Neural cell (in vitro differentiated cells): ENCODE results near the gene ENAH. TPM values are rescaled to one million over a fixed set of nuclear protein-coding genes. Genes with fewer than 3 reads are reported as not detected.

Source experiments
- H2AFZ ChIP-seq: fragments of 200-600, 300-800 bp; sonication (generic), shearing (Covaris generic); 2 replicates; pipeline ENCODE4 v1.6.0; 2014; ENCODE audit warnings: low read depth, mild to moderate bottlenecking, antibody characterized with exemption, low read length, moderate library complexity
- H3F3A ChIP-seq: fragments of 200-600 bp; shearing (Covaris generic); 2 replicates; pipeline ENCODE4 v1.6.1; 2016; ENCODE audit warnings: mild to moderate bottlenecking, moderate library complexity, mixed read lengths, antibody characterized with exemption, low read length; ENCODE audit not compliant: insufficient read depth, poor library complexity, severe bottlenecking
- H3K27ac ChIP-seq: fragments of 200-600, 300-800 bp; sonication (generic), shearing (Covaris generic); 2 replicates; pipeline ENCODE4 v1.5.1; 2014; ENCODE audit warnings: mild to moderate bottlenecking, low read length, moderate library complexity
- H3K27me3 ChIP-seq: fragments of 300-800, 200-600 bp; sonication (generic), shearing (Covaris generic); 2 replicates; pipeline ENCODE4 v1.6.0; 2014; ENCODE audit warnings: mild to moderate bottlenecking, low read depth, low read length, moderate library complexity; ENCODE audit not compliant: insufficient read depth
- H3K36me3 ChIP-seq: fragments of 300-800, 200-600 bp; sonication (generic), shearing (Covaris generic); 2 replicates; pipeline ENCODE4 v1.5.1; 2014; ENCODE audit warnings: mild to moderate bottlenecking, antibody characterized with exemption, low read length, moderate library complexity; ENCODE audit not compliant: insufficient read depth
- H3K4me2 ChIP-seq: fragments of 300-800, 200-600 bp; sonication (generic), shearing (Covaris generic); 2 replicates; pipeline ENCODE4 v1.6.0; 2014; ENCODE audit warnings: mild to moderate bottlenecking, low read length
- H3K4me3 ChIP-seq: fragments of 300-800, 200-600 bp; sonication (generic), shearing (Covaris generic); 2 replicates; pipeline ENCODE4 v1.5.1; 2014; ENCODE audit warnings: mild to moderate bottlenecking, low read length, moderate library complexity
- H3K79me2 ChIP-seq: fragments of 200-600 bp; shearing (Covaris generic); replicated peaks from 2 replicates; pipeline ENCODE4 v1.6.0; 2014; ENCODE audit warnings: mild to moderate bottlenecking, low read length, moderate library complexity; ENCODE audit not compliant: insufficient read depth
- H3K9ac ChIP-seq: fragments of 300-800, 200-600 bp; sonication (generic), shearing (Covaris generic); 2 replicates; pipeline ENCODE4 v1.6.1; 2016; ENCODE audit warnings: mild to moderate bottlenecking, low read length, mixed read lengths
- H3K9me2 ChIP-seq: fragments of 200-600 bp; shearing (Covaris generic); 2 replicates; pipeline ENCODE4 v1.6.1; 2016; ENCODE audit warnings: mild to moderate bottlenecking, low read length, mixed read lengths; ENCODE audit not compliant: insufficient read depth
- H3K9me3 ChIP-seq: fragments of 200-600, 300-800 bp; sonication (generic), shearing (Covaris generic); 2 replicates; pipeline ENCODE4 v1.6.1; 2016; ENCODE audit warnings: mild to moderate bottlenecking, mixed run types, low read length, moderate library complexity, mixed read lengths
- H4K20me1 ChIP-seq: fragments of 200-600 bp; shearing (Covaris generic); 2 replicates; pipeline ENCODE4 v1.6.1; 2016; ENCODE audit warnings: mild to moderate bottlenecking, mixed run types; ENCODE audit not compliant: insufficient read depth
- EP300 ChIP-seq: fragments of 450-650 bp; conservative IDR thresholded peaks from 2 replicates; pipeline ENCODE4 v1.6.1; 2014; ENCODE audit warnings: antibody characterized with exemption, mild to moderate bottlenecking, moderate library complexity; ENCODE audit not compliant: poor library complexity, severe bottlenecking
- EZH2 ChIP-seq: fragments of 200-600, 300-800 bp; shearing (Covaris generic), sonication (generic); IDR thresholded peaks from 2 replicates; pipeline ENCODE4 v1.6.1; 2014; ENCODE audit warnings: antibody characterized with exemption, low read length, borderline replicate concordance, mild to moderate bottlenecking; ENCODE audit not compliant: insufficient read depth, poor library complexity, severe bottlenecking
- MXI1 ChIP-seq: fragments of 450-650 bp; conservative IDR thresholded peaks from 2 replicates; pipeline ENCODE4 v1.6.1; 2014; ENCODE audit warnings: antibody characterized with exemption, mild to moderate bottlenecking; ENCODE audit not compliant: poor library complexity, severe bottlenecking
- POLR2AphosphoS5 ChIP-seq: IDR thresholded peaks from 2 replicates; pipeline ENCODE4 v1.6.1; 2012
- RAD21 ChIP-seq: fragments of 450-650 bp; conservative IDR thresholded peaks from 2 replicates; pipeline ENCODE4 v1.6.1; 2014; ENCODE audit warnings: antibody characterized with exemption, mild to moderate bottlenecking, moderate library complexity
- SMC3 ChIP-seq: fragments of 450-650 bp; conservative IDR thresholded peaks from 2 replicates; pipeline ENCODE4 v1.6.1; 2014; ENCODE audit warnings: antibody characterized with exemption, mild to moderate bottlenecking, moderate library complexity; ENCODE audit not compliant: poor library complexity
- TAF1 ChIP-seq: IDR thresholded peaks from 2 replicates; pipeline ENCODE4 v1.6.1; 2012; ENCODE audit warnings: low read depth
- polyA plus RNA-seq: library from polyadenylated mRNA; depleted of rRNA; stranded (reverse); fragments of >200 nt; gene quantifications from 2 replicates; pipeline ENCODE4 v1.2.3, GENCODE V29; 2014
- TF ChIP-seq, protein P1 (sequence below): fragments of 450-650 bp; IDR thresholded peaks from 2 replicates; pipeline ENCODE4 v1.5.1; 2014; ENCODE audit warnings: antibody characterized with exemption, mild to moderate bottlenecking, moderate library complexity; ENCODE audit not compliant: poor library complexity, severe bottlenecking
- TF ChIP-seq, protein P2 (sequence below): IDR thresholded peaks from 2 replicates; pipeline ENCODE4 v1.6.1; 2012; ENCODE audit warnings: borderline replicate concordance

ENAH gene
- polyA plus RNA-seq, 1 donor from 2014 or later, result 58.4 TPM

DNA sequence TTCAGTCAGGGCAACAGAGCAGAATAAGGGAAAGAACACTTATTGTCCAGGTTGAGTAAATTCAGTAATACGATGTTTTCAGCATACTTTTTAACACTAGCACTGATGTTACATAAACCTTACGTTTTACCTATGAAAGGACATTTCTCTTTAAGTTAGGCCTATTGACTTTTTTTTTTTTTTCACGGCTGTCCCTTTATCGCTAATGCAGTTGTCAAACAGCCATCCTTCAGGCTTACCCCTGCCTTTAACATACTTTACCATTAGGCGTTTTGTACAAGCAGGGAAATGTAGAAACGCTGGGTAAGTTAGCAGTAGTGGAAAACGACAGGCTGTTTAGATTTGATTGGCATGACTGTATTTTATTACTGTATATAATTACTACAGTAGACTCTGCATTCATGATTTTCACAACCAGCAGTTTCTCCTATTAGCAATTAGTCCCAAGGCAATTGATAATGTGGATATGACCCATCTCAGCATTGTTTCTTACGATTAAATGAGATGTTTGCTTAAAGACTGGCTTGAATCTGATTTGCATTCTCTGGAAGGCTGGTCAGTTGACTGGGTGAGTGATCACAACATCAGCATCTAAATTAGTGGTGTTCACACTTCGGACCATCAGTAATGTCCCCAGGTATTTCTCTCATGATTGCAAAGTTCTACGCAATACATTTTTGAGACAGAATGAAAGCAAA is 115.2 kb downstream of the ENAH start:
- H4K20me1 ChIP-seq, result no peaks in the 10 kb centered on the region
- H3K4me2 ChIP-seq, result peak overlapping the region; percentile 63
- peaks cover 63% of the 10 kb centered on the region for H3K79me2 ChIP-seq
- TF ChIP-seq MXI1 (no peak), SMC3 (no peak), EZH2 (no peak), EP300 (no peak), RAD21 (no peak), TAF1 (no peak), POLR2AphosphoS5 (no peak)
- TF ChIP-seq, protein P1, sequence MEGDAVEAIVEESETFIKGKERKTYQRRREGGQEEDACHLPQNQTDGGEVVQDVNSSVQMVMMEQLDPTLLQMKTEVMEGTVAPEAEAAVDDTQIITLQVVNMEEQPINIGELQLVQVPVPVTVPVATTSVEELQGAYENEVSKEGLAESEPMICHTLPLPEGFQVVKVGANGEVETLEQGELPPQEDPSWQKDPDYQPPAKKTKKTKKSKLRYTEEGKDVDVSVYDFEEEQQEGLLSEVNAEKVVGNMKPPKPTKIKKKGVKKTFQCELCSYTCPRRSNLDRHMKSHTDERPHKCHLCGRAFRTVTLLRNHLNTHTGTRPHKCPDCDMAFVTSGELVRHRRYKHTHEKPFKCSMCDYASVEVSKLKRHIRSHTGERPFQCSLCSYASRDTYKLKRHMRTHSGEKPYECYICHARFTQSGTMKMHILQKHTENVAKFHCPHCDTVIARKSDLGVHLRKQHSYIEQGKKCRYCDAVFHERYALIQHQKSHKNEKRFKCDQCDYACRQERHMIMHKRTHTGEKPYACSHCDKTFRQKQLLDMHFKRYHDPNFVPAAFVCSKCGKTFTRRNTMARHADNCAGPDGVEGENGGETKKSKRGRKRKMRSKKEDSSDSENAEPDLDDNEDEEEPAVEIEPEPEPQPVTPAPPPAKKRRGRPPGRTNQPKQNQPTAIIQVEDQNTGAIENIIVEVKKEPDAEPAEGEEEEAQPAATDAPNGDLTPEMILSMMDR, result no peak
- TF ChIP-seq, protein P2, sequence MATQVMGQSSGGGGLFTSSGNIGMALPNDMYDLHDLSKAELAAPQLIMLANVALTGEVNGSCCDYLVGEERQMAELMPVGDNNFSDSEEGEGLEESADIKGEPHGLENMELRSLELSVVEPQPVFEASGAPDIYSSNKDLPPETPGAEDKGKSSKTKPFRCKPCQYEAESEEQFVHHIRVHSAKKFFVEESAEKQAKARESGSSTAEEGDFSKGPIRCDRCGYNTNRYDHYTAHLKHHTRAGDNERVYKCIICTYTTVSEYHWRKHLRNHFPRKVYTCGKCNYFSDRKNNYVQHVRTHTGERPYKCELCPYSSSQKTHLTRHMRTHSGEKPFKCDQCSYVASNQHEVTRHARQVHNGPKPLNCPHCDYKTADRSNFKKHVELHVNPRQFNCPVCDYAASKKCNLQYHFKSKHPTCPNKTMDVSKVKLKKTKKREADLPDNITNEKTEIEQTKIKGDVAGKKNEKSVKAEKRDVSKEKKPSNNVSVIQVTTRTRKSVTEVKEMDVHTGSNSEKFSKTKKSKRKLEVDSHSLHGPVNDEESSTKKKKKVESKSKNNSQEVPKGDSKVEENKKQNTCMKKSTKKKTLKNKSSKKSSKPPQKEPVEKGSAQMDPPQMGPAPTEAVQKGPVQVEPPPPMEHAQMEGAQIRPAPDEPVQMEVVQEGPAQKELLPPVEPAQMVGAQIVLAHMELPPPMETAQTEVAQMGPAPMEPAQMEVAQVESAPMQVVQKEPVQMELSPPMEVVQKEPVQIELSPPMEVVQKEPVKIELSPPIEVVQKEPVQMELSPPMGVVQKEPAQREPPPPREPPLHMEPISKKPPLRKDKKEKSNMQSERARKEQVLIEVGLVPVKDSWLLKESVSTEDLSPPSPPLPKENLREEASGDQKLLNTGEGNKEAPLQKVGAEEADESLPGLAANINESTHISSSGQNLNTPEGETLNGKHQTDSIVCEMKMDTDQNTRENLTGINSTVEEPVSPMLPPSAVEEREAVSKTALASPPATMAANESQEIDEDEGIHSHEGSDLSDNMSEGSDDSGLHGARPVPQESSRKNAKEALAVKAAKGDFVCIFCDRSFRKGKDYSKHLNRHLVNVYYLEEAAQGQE, result no peak
- no peak overlapping the region for H2AFZ ChIP-seq
- peak overlapping the region; percentile 67 for H3K27ac ChIP-seq
- H3K27me3 ChIP-seq, result no peaks in the 10 kb centered on the region
- peak overlapping the region; percentile 54 for H3K4me3 ChIP-seq
- no peaks in the 10 kb centered on the region for H3K9me3 ChIP-seq
- no peaks in the 10 kb centered on the region for H3K9me2 ChIP-seq
- H3K36me3 ChIP-seq, result no peaks in the 10 kb centered on the region
- H3F3A ChIP-seq, result peaks cover 14% of the 10 kb centered on the region
- peak overlapping the region; percentile 5 for H3K9ac ChIP-seq

DNA sequence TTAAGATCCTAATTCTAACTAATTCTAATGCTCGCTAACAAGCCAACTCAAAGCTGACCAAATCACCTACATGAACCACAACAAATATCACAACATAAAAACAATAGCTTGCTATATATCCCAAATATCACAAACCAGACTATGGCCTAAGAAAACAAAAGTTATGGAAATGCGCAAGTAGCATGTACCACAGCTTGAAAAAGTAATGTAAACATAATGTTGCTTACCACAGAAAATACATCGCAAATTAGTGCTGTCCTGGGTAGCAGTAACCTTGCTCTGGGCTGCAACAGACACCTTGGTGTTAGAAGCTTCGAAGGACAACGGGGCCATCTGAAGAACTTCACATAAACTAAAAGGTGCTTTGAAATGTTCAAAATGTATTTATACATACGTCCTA is 117.6 kb downstream of the ENAH start:
- no peak overlapping the region for H3K4me3 ChIP-seq
- peaks cover 9% of the 10 kb centered on the region for H3F3A ChIP-seq
- peaks cover 81% of the 10 kb centered on the region for H3K79me2 ChIP-seq
- H3K9me2 ChIP-seq, result no peaks in the 10 kb centered on the region
- no peak overlapping the region for H2AFZ ChIP-seq
- no peaks in the 10 kb centered on the region for H3K27me3 ChIP-seq
- H3K9me3 ChIP-seq, result no peaks in the 10 kb centered on the region
- H3K27ac ChIP-seq, result no peak overlapping the region
- peak overlapping the region; percentile 29 for H3K4me2 ChIP-seq
- H3K36me3 ChIP-seq, result no peaks in the 10 kb centered on the region
- no peaks in the 10 kb centered on the region for H4K20me1 ChIP-seq
- H3K9ac ChIP-seq, result no peak overlapping the region
- TF ChIP-seq, protein P1, result no peak
- TF ChIP-seq EP300 (no peak), SMC3 (no peak), EZH2 (no peak), RAD21 (no peak), TAF1 (no peak), MXI1 (no peak), POLR2AphosphoS5 (no peak)
- TF ChIP-seq, protein P2, result no peak
